Measurements from ENCODE around the gene FGB. TPM values are rescaled to one million over a fixed set of nuclear protein-coding genes. Genes with fewer than 3 reads are reported as not detected.
A peak's percentile ranks its signal among the peaks of the same experiment; 100 is the strongest.

FGB gene
- total and polyA plus RNA-seq, 2 of the 13 experiments (the other 11 are each of a cell fraction or from before 2014, with no cell fraction given), result 226 to 784 TPM

- TF ChIP-seq ZNF142 (CRISPR knock-in tag; IDR thresholded peaks at IDR 0.05), result no peak
- no peak for TF ChIP-seq DZIP1 (CRISPR knock-in tag; IDR thresholded peaks at IDR 0.05)
- TF ChIP-seq ZSCAN22 (CRISPR knock-in tag; IDR thresholded peaks at IDR 0.05), result no peak
- TF ChIP-seq, protein P1, sequence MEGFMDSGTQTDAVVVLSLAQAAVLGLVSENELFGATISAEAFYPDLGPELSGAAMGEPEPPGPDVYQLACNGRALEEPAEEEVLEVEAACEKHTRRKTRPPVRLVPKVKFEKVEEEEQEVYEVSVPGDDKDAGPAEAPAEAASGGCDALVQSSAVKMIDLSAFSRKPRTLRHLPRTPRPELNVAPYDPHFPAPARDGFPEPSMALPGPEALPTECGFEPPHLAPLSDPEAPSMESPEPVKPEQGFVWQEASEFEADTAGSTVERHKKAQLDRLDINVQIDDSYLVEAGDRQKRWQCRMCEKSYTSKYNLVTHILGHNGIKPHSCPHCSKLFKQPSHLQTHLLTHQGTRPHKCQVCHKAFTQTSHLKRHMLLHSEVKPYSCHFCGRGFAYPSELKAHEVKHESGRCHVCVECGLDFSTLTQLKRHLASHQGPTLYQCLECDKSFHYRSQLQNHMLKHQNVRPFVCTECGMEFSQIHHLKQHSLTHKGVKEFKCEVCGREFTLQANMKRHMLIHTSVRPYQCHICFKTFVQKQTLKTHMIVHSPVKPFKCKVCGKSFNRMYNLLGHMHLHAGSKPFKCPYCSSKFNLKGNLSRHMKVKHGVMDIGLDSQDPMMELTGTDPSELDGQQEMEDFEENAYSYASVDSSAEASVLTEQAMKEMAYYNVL (CRISPR knock-in tag; IDR thresholded peaks at IDR 0.05; ENCODE audit: borderline replicate concordance), result no peak; the same call in 1 of the 2 replicates
- no peak for TF ChIP-seq ZNF83 (CRISPR knock-in tag; IDR thresholded peaks at IDR 0.05; ENCODE audit: borderline replicate concordance)
- TF ChIP-seq ZNF598 (CRISPR knock-in tag; IDR thresholded peaks at IDR 0.05; ENCODE audit: borderline replicate concordance), result no peak
- TF ChIP-seq ZC3H4 (CRISPR knock-in tag; IDR thresholded peaks at IDR 0.05; ENCODE audit: borderline replicate concordance), result no peak
- TF ChIP-seq ZBTB49 (CRISPR knock-in tag; IDR thresholded peaks at IDR 0.05; ENCODE audit: borderline replicate concordance), result no peak
- TF ChIP-seq RARG (CRISPR knock-in tag; IDR thresholded peaks at IDR 0.05; ENCODE audit: low read depth), result no peak
- 0 out of 2 replicates have a peak, but pooled peaks have one; percentile 24 for TF ChIP-seq REL (CRISPR knock-in tag; conservative IDR thresholded peaks at IDR 0.05)
- TF ChIP-seq ZBTB1 (CRISPR knock-in tag; IDR thresholded peaks at IDR 0.05; ENCODE audit: borderline replicate concordance), result no peak
- TF ChIP-seq ZNF337 (CRISPR knock-in tag; IDR thresholded peaks at IDR 0.05; ENCODE audit: borderline replicate concordance, low read depth), result no peak
- no peak for TF ChIP-seq ZNF737 (CRISPR knock-in tag; IDR thresholded peaks at IDR 0.05; ENCODE audit: borderline replicate concordance)
Measured at GRCh38 chr4:154559494-154560418, 3.1 kb upstream of the FGB start (continued).
